HL-60 (cell line): ENCODE results near the gene ZNF521.

Source experiments
- CTCF ChIP-seq: IDR thresholded peaks from one replicate; pipeline ENCODE4 v1.5.1; 2011; ENCODE audit warnings: low read length, control low read depth, inconsistent platforms; ENCODE audit not compliant: insufficient read depth
- GABPA ChIP-seq: IDR thresholded peaks from 2 replicates; pipeline ENCODE4 v1.6.1; 2012; ENCODE audit warnings: low read depth
- POLR2AphosphoS5 ChIP-seq: IDR thresholded peaks from 2 replicates; pipeline ENCODE4 v1.6.1; 2012; ENCODE audit warnings: low read depth
- REST ChIP-seq: IDR thresholded peaks from 2 replicates; pipeline ENCODE4 v1.6.1; 2012; ENCODE audit warnings: low read depth; ENCODE audit not compliant: insufficient replicate concordance

GRCh38 chr18:25295624-25296138, 56.3 kb downstream of the ZNF521 start:
- no peak for TF ChIP-seq REST
- no peak for TF ChIP-seq CTCF
- no peak for TF ChIP-seq POLR2AphosphoS5
- TF ChIP-seq GABPA = no peak
